ENCODE results near the gene C10orf120. TPM values are rescaled to one million over a fixed set of nuclear protein-coding genes. Genes with fewer than 3 reads are reported as not detected.

Gene C10orf120
- total and polyA plus RNA-seq, 2 experiments from 2014 or later: not detected

- 0 out of 2 replicates have a peak, but pooled peaks cover 15% of the 10 kb centered on the region for H3K9me2 ChIP-seq (ENCODE audit: insufficient read depth)
- no peak overlapping the region for H3K27ac ChIP-seq (ENCODE audit: low read depth)
- H2AFZ ChIP-seq: peak overlapping the region; percentile 47; the same call in 1 of the 2 replicates
- H3K4me3 ChIP-seq: no peak overlapping the region
- H3K4me3 Mint-ChIP-seq: no peak overlapping the region
- H3K4me1 ChIP-seq (ENCODE audit: insufficient read depth): peaks cover 14% of the 10 kb centered on the region
- H3K36me3 Mint-ChIP-seq (ENCODE audit: low read depth): no peaks in the 10 kb centered on the region
- H4K20me1 ChIP-seq (replicated peaks; ENCODE audit: insufficient read depth): no peaks in the 10 kb centered on the region
- H3K36me3 ChIP-seq (ENCODE audit: insufficient read depth): no peaks in the 10 kb centered on the region
- H3K79me2 ChIP-seq (replicated peaks; ENCODE audit: insufficient read depth): no peaks in the 10 kb centered on the region
- no peaks in the 10 kb centered on the region for H3K9me3 Mint-ChIP-seq
- H3K4me2 ChIP-seq: no peak overlapping the region; the same call in 1 of the 2 replicates
- peaks cover 26% of the 10 kb centered on the region for H3K4me1 Mint-ChIP-seq
- H3F3A ChIP-seq (replicated peaks; ENCODE audit: low read depth): no peaks in the 10 kb centered on the region
- DNase-seq (ENCODE audit: low spot score) (no peak), ATAC-seq (no peak)
- TF ChIP-seq POLR2AphosphoS5 (IDR thresholded peaks at IDR 0.05; ENCODE audit: low read depth) (no peak), CREB1 (CRISPR knock-in tag; IDR thresholded peaks at IDR 0.05; ENCODE audit: low read depth) (no peak), STAT1 (IDR thresholded peaks at IDR 0.05; ENCODE audit: unreplicated experiment) (no peak), NANOG (IDR thresholded peaks at IDR 0.05; ENCODE audit: borderline replicate concordance) (no peak), ETS1 (IDR thresholded peaks at IDR 0.05) (no peak), REST (IDR thresholded peaks at IDR 0.05; ENCODE audit: unreplicated experiment) (no peak), EZH2 (IDR thresholded peaks at IDR 0.05; ENCODE audit: low read depth, unreplicated experiment) (no peak), EZH2phosphoT487 (IDR thresholded peaks at IDR 0.05; ENCODE audit: unreplicated experiment) (no peak), ZNF114 (CRISPR knock-in tag; IDR thresholded peaks at IDR 0.05) (no peak), ZNF331 (CRISPR knock-in tag; IDR thresholded peaks at IDR 0.05; ENCODE audit: low read depth) (no peak), JUNB (IDR thresholded peaks at IDR 0.05; ENCODE audit: unreplicated experiment) (no peak), ZNF462 (CRISPR knock-in tag; IDR thresholded peaks at IDR 0.05) (no peak), CTCF (conservative IDR thresholded peaks at IDR 0.05; ENCODE audit: low read depth in 2 of 2) (no peak)
- H3K27me3 ChIP-seq (ENCODE audit: insufficient read depth): no peaks in the 10 kb centered on the region
- no peak overlapping the region for H3K27ac Mint-ChIP-seq
- no peaks in the 10 kb centered on the region for H3K27me3 Mint-ChIP-seq (ENCODE audit: insufficient read depth, low read depth, poor library complexity)
These were observed 34.5 kb upstream of the C10orf120 start for GRCh38 chr10:122733931-122734665.

Data from GM23338 (cell line).